Peyer's patch (tissue), 4 donors: ENCODE results near the gene PAPSS2.
A peak's percentile ranks its signal among the peaks of the same experiment; 100 is the strongest.

ENCODE experiments used
- POLR2A ChIP-seq, 2 donors: fragments of 450-650 bp; IDR thresholded peaks; one replicate each; pipeline ENCODE4 v1.5.1; 2017; ENCODE audit warnings: antibody characterized with exemption in 2 of 2, mild to moderate bottlenecking in 2 of 2, moderate library complexity in 2 of 2
- TF ChIP-seq, protein P1 (sequence below), 6 experiments: fragments of 450-650 bp in 4 of 6; fragments of 200-600 bp in 2 of 6; sonication (generic) in 1 of 6; IDR thresholded peaks; one replicate each; pipeline ENCODE4 v1.5.1; 2017 to 2019; ENCODE audit warnings: antibody characterized with exemption in 6 of 6, mild to moderate bottlenecking in 3 of 6, moderate library complexity in 1 of 6

DNA sequence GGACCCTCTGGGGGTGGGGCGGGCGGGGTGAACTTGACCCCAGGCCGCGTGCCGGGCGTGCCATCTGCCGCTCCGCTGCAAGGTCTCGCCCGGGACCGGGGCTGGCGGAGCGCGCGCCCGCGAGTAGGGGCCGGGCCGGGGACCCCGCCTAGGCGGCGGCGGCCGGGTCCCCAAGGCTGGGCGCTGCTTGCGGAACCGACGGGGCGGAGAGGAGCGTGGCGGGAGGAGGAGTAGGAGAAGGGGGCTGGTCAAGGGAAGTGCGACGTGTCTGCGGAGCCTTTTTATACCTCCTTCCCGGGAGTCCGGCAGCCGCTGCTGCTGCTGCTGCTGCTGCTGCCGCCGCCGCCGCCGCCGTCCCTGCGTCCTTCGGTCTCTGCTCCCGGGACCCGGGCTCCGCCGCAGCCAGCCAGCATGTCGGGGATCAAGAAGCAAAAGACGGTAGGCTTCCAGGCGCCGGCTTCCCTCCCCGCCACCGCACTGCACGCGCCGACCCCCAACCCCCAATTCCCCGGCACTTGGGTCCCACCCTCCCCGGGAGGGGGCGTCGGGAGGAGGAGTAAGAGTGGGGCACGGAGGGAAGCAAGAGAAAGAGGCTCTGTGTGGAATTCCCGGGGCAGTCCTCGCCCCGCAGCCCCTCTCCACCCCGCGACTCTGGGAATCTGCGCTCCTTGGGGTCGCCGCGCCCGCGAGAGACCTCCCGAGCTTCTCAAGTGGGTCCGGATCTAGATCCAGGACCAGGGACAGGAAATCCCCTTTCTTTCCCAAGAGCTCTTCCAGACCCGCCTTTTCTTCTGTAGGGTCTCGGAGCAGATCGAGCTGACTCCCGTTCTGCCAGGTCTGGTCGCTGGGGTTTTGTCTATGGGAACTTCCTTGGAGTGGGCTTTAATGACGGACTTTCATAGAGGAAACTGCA, at the start of gene PAPSS2:
- peak; percentile 58 for TF ChIP-seq POLR2A (IDR thresholded peaks at IDR 0.05)
- TF ChIP-seq, protein P1, sequence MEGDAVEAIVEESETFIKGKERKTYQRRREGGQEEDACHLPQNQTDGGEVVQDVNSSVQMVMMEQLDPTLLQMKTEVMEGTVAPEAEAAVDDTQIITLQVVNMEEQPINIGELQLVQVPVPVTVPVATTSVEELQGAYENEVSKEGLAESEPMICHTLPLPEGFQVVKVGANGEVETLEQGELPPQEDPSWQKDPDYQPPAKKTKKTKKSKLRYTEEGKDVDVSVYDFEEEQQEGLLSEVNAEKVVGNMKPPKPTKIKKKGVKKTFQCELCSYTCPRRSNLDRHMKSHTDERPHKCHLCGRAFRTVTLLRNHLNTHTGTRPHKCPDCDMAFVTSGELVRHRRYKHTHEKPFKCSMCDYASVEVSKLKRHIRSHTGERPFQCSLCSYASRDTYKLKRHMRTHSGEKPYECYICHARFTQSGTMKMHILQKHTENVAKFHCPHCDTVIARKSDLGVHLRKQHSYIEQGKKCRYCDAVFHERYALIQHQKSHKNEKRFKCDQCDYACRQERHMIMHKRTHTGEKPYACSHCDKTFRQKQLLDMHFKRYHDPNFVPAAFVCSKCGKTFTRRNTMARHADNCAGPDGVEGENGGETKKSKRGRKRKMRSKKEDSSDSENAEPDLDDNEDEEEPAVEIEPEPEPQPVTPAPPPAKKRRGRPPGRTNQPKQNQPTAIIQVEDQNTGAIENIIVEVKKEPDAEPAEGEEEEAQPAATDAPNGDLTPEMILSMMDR (IDR thresholded peaks at IDR 0.05) = peak in 1 of 6 experiments; percentile 3
